ENCODE data around the gene CYP46A1.

DNA sequence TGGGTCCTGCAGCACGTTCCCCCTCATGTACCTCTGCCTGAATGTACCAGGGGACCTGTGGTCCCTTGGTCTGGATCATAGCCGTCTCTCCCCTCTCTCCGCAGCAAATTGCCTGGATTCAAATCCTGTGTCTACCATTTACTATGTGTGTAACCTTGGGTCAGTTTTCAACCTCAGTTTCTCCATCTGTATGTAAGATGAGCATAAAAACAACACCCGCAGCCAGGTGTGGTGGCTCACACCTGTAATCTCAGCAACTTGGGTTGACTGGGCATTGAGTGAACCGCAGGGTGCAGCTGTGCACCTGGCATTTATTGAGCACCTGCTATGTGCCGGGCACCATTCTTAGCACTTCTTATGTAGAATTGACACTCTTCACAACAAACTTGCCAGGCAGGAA is 14.1 kb downstream of the CYP46A1 start:
- no peak for TF ChIP-seq EZH2 (IDR thresholded peaks at IDR 0.05; ENCODE audit: insufficient read depth, poor library complexity, severe bottlenecking)
- no peak for TF ChIP-seq EZH2phosphoT487 (IDR thresholded peaks at IDR 0.05; ENCODE audit: insufficient read depth, low read depth)

All from GM23248 (cell line).